NCI-H187 treated with DMSO at 0.1 percent for 48 hours (cell line): ENCODE results near the gene MFSD2B.
"Not testable (repeated sequence)": the region's sequence is repeated elsewhere in the genome, so short reads cannot be mapped to it uniquely, and the experiment has no call there.

Source experiments
- DNase-seq: peaks from one replicate; lab custom pipeline; 2025; lab: John Stamatoyannopoulos, UW

Gene MFSD2B

GRCh38 chr2:24019729-24020128 lies 9.8 kb downstream of the MFSD2B start:
- no peak for DNase-seq

DNA sequence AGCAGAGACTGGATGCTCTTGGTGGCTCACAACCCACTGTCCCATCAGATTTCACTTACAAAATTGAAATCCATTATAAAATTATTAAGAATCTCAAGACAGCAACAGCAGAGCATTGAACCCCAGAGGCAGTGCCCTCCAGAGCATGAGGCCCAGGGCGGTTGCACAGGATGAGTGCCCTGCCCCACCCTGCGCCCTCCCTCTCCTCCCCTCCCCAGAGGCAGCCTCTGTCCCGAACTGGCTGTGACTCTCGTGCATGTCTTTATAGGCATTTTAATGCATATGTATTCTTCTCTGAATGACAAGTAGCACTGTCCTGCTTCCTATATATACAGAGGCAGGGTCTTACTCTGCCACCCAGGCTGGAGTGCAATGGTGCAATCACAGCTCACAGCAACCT lies 10.4 kb downstream of the MFSD2B start:
- no peak for DNase-seq

GRCh38 chr2:24021122-24021998 lies 11.5 kb downstream of the MFSD2B start:
- DNase-seq, result no peak

DNA sequence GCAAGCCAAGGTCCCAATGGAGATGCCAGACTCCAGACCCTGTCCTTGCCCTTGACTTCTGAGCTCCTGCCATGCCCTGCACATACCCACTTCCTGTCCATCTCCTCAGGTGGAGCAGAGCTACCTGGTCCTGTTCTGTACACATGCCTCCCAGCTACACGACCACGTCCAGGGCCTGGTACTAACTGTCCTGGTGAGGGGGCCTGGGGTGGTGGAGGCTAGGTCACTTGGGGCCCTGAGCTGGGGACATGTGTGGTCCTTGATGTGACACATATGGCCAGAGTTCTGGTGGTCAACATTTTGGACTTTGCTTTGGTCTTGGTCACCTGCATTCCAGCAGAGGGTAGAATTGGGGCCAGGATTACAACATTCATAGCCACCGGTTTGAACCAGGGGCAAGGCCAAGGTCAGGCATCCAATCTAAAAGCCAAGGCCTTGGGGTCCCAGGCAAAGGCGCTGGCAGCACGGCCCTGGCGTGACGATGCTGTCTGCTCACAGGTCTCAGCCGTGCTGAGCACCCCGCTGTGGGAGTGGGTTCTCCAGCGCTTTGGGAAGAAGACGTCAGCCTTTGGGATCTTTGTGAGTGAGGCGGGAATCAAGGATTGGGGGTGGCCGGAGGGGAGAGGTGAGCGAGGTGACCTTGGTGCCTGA lies 12.6 kb downstream of the MFSD2B start:
- DNase-seq, result no peak

- no peak for DNase-seq
These were observed 13.2 kb downstream of the MFSD2B start for GRCh38 chr2:24022975-24023575.

- no peak for DNase-seq
These were observed 14.1 kb downstream of the MFSD2B start for GRCh38 chr2:24024018-24024417.

GRCh38 chr2:24024996-24025663 lies 15.2 kb downstream of the MFSD2B start:
- no peak for DNase-seq

GRCh38 chr2:24026233-24026632 lies 16.3 kb downstream of the MFSD2B start:
- DNase-seq, result no peak

GRCh38 chr2:24038786-24039499 lies 29.1 kb downstream of the MFSD2B start:
- DNase-seq, result no peak

GRCh38 chr2:24040511-24040910 lies 30.6 kb downstream of the MFSD2B start:
- DNase-seq, result no peak

DNA sequence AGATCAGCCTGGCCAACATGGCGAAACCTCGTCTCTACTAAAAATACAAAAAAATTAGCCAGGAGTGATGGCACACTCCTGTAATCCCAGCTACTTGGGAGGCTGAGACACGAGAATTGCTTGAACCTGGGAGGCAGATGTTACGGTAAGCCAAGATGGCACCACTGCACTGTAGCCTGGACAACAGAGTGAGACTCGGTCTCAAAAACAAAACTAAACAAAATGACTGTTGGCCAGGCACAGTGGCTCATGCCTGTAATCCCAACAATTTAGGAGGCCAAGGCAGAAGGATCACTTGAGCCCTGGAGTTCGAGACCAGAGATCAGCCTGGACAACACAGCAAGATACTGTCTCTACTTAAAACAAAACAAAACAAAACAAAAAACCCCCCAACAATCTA lies 33.2 kb downstream of the MFSD2B start:
- not testable (repeated sequence) for DNase-seq

- DNase-seq, result no peak
These were observed 35.9 kb downstream of the MFSD2B start for GRCh38 chr2:24045511-24046508.

DNA sequence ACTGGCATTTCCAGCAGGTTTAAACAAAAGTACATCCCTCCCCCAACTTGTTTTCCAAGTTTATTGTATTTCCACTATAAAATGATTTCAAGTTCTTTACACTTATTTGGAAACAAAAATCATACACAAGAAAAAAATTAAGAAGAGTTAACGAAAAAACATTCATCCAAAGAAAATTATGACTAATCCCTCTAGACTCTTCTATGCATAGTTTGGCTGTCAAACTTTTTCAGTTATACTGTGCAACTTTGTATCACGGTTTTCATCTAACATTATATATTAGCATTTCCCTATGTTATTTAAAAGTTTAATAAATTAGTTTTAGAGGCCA lies 36.7 kb downstream of the MFSD2B start:
- DNase-seq, result no peak

DNA sequence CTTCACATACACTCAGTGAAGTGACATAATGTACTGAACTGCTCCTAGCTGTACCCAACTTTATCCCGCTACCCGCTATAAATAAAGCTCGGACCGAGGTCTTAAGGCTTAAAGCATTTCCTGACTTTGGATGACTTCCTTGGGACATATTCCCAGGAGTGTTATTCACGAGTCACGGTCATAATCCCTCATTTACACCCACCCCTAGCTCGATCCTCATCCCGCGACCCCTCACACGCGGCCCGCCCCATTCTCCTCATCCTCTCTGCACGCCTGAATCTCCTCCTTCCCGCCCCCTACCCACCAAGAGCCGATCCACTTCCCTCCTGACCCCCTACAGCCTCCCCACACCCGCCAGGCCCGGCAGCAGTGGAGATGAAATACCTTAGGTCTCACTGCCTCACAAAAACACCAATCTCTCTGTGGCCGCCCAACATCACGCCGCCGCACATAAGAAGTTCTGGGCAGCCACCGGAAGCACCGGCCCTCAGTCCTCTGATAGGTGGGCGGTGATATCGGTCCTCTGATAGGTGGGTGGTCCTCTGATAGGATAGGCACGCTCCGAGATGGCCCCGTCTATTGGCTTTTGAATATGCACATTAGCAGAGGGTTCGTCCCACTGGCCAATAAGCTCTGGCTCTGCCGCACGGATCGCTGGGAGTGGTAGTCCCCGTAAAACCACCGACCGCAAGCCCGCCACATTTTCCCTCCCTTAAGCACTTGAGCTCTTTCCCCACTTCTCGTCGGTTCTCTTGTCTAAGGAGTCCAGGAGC lies 37.2 kb downstream of the MFSD2B start, which contains the start of gene WDCP:
WDCP (minus strand) TSS at position 462 of the 773 bp plus-strand sequence. CDS start 7,897 bp downstream, outside the sequence.
- peak; percentile 98 for DNase-seq

DNA sequence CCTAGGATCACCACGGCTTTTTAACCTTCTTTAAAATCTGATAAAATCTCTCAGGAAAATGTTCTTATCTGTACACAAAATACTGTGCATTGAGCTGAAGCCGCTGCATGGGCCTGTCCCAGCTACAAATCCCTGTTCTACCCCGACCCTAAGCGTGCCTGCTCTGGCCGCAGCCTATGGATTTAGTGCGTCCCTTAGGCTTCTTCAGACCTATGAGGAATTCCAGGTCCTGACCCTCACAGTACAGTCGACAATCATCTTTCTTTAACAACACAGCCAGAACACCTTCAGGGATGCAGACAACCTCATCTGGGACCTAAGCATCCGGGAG lies 37.8 kb downstream of the MFSD2B start:
- DNase-seq, result no peak

GRCh38 chr2:24048769-24049484 lies 39.0 kb downstream of the MFSD2B start:
- DNase-seq, result no peak

DNA sequence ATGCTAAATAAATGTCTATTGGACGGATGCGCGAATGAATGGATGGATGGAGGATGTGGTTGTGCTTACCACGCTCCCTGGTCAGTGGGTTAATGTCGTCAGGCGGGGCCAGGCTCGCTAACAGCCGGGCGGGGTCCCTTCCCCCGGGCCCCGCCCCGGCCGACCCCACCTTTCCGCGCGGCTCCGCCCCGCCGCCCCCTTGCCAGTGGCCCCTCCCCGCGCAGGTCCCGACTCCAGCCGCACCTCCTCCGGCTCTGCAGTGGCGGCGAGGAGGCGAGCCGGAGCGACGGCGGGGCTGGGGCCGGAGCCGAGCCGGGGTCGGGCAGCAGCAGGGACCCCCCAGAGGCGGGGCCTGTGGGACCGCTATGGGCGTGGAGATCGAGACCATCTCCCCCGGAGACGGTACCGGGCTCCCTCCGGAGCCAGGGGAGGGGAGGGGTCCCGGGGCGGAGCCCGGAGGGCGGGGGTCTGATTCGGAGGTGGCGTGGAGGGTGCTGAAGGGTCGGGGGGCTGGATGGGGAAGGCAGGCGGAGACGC lies 39.7 kb downstream of the MFSD2B start, which contains the start of gene FKBP1B:
FKBP1B (plus strand) TSS at position 257 of the 537 bp plus-strand sequence; CDS start at position 366, 109 bp downstream.
- DNase-seq, result no peak

- no peak for DNase-seq
These were observed 40.4 kb downstream of the MFSD2B start for GRCh38 chr2:24050041-24050979.
